Karpas-422 (cell line): Measurements from ENCODE around the gene GPR37. TPM values are rescaled to one million over a fixed set of nuclear protein-coding genes. Genes with fewer than 3 reads are reported as not detected.

Experiments used
- total RNA-seq: library from RNA; depleted of rRNA; stranded (reverse); fragments of >200 nt; shearing (Covaris generic); gene quantifications from 2 replicates; pipeline ENCODE4 v1.2.3, GENCODE V29; 2014; ENCODE audit warnings: low replicate concordance; rRNA removed

GPR37 gene
- total RNA-seq, 1 experiment from 2014 or later, result not detected

Other genes with a start within 250 kb of the GPR37 start
- gene POT1, start 164.0 kb upstream of the GPR37 start, total RNA-seq, result 34.5 and 125 TPM in 2 replicates